Measurements from ENCODE around the gene C19orf33. TPM values are rescaled to one million over a fixed set of nuclear protein-coding genes. Genes with fewer than 3 reads are reported as not detected.

Gene C19orf33
- total and polyA plus RNA-seq, 2 of the 8 experiments (the other 6 are each of a cell fraction or from before 2014, with no cell fraction given) = 6.0 to 36.0 TPM

GRCh38 chr19:38308926-38309614 is 5.0 kb downstream of the C19orf33 start:
- Histone ChIP-seq H3K79me1 (ENCODE audit: low read depth, low read length) (peaks cover 8% of the 10 kb centered on the region), H2BK120ac (replicated peaks; ENCODE audit: low read depth, low read length) (no peak overlapping the region), H3K18ac (ENCODE audit: extremely low read depth, low read length) (no peak overlapping the region), H4K91ac (replicated peaks; ENCODE audit: insufficient read length, low read length) (no peak overlapping the region), H4K8ac (ENCODE audit: extremely low read depth, insufficient read depth, low read length) (no peak overlapping the region; the same call in 1 of the 2 replicates), H3K14ac (ENCODE audit: insufficient read length) (no peak overlapping the region), H2BK5ac (ENCODE audit: low read depth, low read length) (no peak overlapping the region), H2BK15ac (ENCODE audit: low read length) (no peak overlapping the region), H2BK12ac (ENCODE audit: low read depth, low read length) (no peak overlapping the region), H3K4me3 (ENCODE audit: extremely low read depth in 1 of 4, insufficient read depth in 2 of 4, low read depth in 3 of 4, low read length in 4 of 4) (no peak overlapping the region), H3K56ac (replicated peaks; ENCODE audit: insufficient read length, low read depth, low read length) (no peak overlapping the region), H3K9me3 (ENCODE audit: insufficient read depth in 2 of 2, low read depth in 1 of 2, low read length in 1 of 2) (no peaks in the 10 kb centered on the region), H3K27me3 (replicated peaks in 1 of 4; ENCODE audit: control insufficient read depth in 3 of 4, extremely low read depth in 1 of 4, insufficient read depth in 3 of 4, low read length in 3 of 4) (no peaks in the 10 kb centered on the region), H3K4ac (replicated peaks; ENCODE audit: insufficient read length, low read depth, low read length) (no peak overlapping the region), H3K9ac (replicated peaks in 1 of 4; ENCODE audit: extremely low read depth in 1 of 4, low read depth in 3 of 4, low read length in 3 of 4) (no peak overlapping the region), H4K5ac (ENCODE audit: insufficient read length, low read depth, low read length) (no peak overlapping the region), H2AK5ac (ENCODE audit: low read depth, low read length) (no peak overlapping the region), H2BK20ac (ENCODE audit: low read length) (no peak overlapping the region), H2AFZ (ENCODE audit: low read length) (no peak overlapping the region), H3K27ac (ENCODE audit: low read depth, low read length) (no peak overlapping the region), H3K4me2 (ENCODE audit: insufficient read depth in 1 of 2, low read depth in 2 of 2, low read length in 2 of 2) (no peak overlapping the region), H3K23me2 (ENCODE audit: low read depth, low read length) (peaks cover 12% of the 10 kb centered on the region; the same call in 1 of the 2 replicates), H3K36me3 (ENCODE audit: control insufficient read depth in 2 of 4, insufficient read depth in 4 of 4, low read length in 3 of 4) (peaks cover 0 to 18% (median 9%) of the 10 kb centered on the region in 4 experiments; a peak in 5 of 8 replicates), H3K4me1 (replicated peaks in 1 of 4; ENCODE audit: control insufficient read depth in 3 of 4, insufficient read depth in 4 of 4, low read length in 3 of 4) (peaks cover 0 to 8% (median 3%) of the 10 kb centered on the region in 4 experiments; a peak in 3 of 7 replicates), H4K20me1 (replicated peaks in 1 of 2; ENCODE audit: control insufficient read depth in 1 of 2, insufficient read depth in 2 of 2, low read length in 2 of 2) (peaks cover 4 to 16% of the 10 kb centered on the region in 2 experiments), H3K23ac (ENCODE audit: insufficient read length) (no peak overlapping the region), H3K79me2 (ENCODE audit: control insufficient read depth in 1 of 2, insufficient read depth in 2 of 2, low read length in 2 of 2) (peaks cover 0 to 15% of the 10 kb centered on the region in 2 experiments; a peak in 2 of 4 replicates)
- 95% methylated on average over 16 of the region's 24 CpGs; no CpG with 5 or more reads in 1 of the 2 experiments for WGBS, 2 experiments (ENCODE audit: extremely low coverage in 1 of 2, insufficient coverage in 1 of 2, insufficient read length in 1 of 2, insufficient replicate concordance in 2 of 2, low coverage in 1 of 2, low lambda C conversion rate in 2 of 2, missing lambda C conversion rate in 1 of 2)
- FAIRE-seq = no peak
- POLR2A ChIA-PET (ENCODE audit: partially characterized antibody) = interaction anchor here (0.6 to 1.0 kb wide), 2 partner anchors 30 to 45 kb away, joined by 3 to 6 read pairs; no protein-coding TSS in a partner anchor
- no peak for DNase-seq (ENCODE audit: low read depth in 1 of 2, low spot score in 2 of 2)
- no peak for TF ChIP-seq JUND (IDR thresholded peaks at IDR 0.05; ENCODE audit: low read length)
- CTCF ChIA-PET (ENCODE audit: partially characterized antibody) = interaction anchor here (1.0 to 3.0 kb wide), 2 partner anchors 12 to 52 kb away, joined by 3 to 7 read pairs; no protein-coding TSS in a partner anchor

Data from H1 (cell line).